Activated B cell treated with CpG ODN at 0.5 μM for 24 hours (primary cell): ENCODE data around the gene MORC2. TPM values are rescaled to one million over a fixed set of nuclear protein-coding genes. Genes with fewer than 3 reads are reported as not detected.

Experiments used
- ATAC-seq: fragments of 200-7000 bp; cut with Tn5 transposase; one replicate; pipeline ENCODE4 v1.10.0; 2021; ENCODE audit warnings: low read depth, mild to moderate bottlenecking, moderate library complexity
- CTCF ChIA-PET: fragments of 350-600 bp; sonication (Branson Sonifier 250); formaldehyde crosslinking; loops from one replicate; lab custom pipeline; 2021; ENCODE audit warnings: antibody characterized with exemption; lab: Charles Lee
- POLR2A ChIA-PET: fragments of 350-600 bp; sonication (Branson Sonifier 250); formaldehyde crosslinking; loops from one replicate; lab custom pipeline; 2021; ENCODE audit warnings: antibody characterized with exemption; lab: Charles Lee
- DNase-seq: peaks from one replicate; pipeline ENCODE4 v3.0.0; 2022
- H3K27ac Mint-ChIP-seq: one replicate; pipeline ENCODE4 v1.8.0; 2020; ENCODE audit warnings: mixed read lengths
- H3K27me3 Mint-ChIP-seq: one replicate; pipeline ENCODE4 v1.8.0; 2021; ENCODE audit warnings: mixed read lengths
- H3K36me3 Mint-ChIP-seq: one replicate; pipeline ENCODE4 v1.8.0; 2021; ENCODE audit warnings: low read depth, mixed read lengths
- H3K4me1 Mint-ChIP-seq: one replicate; pipeline ENCODE4 v1.8.0; 2021; ENCODE audit warnings: mixed read lengths
- H3K4me3 Mint-ChIP-seq: one replicate; pipeline ENCODE4 v1.8.0; 2020; ENCODE audit warnings: mild to moderate bottlenecking, mixed read lengths
- H3K9me3 Mint-ChIP-seq: one replicate; pipeline ENCODE4 v1.8.0; 2020; ENCODE audit warnings: mixed read lengths
- intact Hi-C: fragments of 100-400 bp; cut with micrococcal nuclease; formaldehyde crosslinking; loops from one replicate; pipeline ENCODE4 v1.15.1; 2024
- total RNA-seq: library from RNA; stranded (reverse); gene quantifications from 2 replicates; pipeline ENCODE4 v1.2.3, GENCODE V29; 2022
- TF ChIP-seq, protein P1 (sequence below): fragments of 200-600 bp; IDR thresholded peaks from one replicate; pipeline ENCODE4 v1.8.0; 2022; ENCODE audit warnings: antibody characterized with exemption, mild to moderate bottlenecking

MORC2 gene
- total RNA-seq, 1 donor from 2014 or later = 23.8 TPM

DNA sequence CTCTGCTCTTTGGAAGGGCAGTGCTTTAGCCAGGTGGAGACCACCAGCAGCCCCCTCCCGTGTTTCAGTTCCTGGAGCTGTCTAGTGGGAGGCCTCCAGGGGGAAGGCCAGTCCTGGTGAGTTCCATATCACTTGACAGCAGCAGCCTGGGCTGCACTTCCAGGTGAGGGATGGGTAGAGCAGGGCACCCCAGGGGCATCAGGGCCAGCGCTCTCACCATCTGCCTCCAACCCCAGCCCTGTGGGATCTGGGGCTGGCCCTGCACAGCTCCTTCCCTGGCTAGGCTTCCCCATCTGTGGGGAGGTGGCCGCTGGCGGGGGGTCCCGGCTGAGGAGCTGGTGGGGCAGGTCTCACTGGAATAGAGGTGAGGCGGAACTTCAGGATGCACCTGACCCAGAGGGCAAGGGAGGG is 60.5 kb downstream of the MORC2 start:
- TF ChIP-seq, protein P1, sequence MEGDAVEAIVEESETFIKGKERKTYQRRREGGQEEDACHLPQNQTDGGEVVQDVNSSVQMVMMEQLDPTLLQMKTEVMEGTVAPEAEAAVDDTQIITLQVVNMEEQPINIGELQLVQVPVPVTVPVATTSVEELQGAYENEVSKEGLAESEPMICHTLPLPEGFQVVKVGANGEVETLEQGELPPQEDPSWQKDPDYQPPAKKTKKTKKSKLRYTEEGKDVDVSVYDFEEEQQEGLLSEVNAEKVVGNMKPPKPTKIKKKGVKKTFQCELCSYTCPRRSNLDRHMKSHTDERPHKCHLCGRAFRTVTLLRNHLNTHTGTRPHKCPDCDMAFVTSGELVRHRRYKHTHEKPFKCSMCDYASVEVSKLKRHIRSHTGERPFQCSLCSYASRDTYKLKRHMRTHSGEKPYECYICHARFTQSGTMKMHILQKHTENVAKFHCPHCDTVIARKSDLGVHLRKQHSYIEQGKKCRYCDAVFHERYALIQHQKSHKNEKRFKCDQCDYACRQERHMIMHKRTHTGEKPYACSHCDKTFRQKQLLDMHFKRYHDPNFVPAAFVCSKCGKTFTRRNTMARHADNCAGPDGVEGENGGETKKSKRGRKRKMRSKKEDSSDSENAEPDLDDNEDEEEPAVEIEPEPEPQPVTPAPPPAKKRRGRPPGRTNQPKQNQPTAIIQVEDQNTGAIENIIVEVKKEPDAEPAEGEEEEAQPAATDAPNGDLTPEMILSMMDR = no peak
- Mint-ChIP-seq H3K27ac (no peak overlapping the region), H3K27me3 (no peaks in the 10 kb centered on the region), H3K36me3 (peaks cover 10% of the 10 kb centered on the region), H3K4me3 (no peak overlapping the region), H3K9me3 (no peaks in the 10 kb centered on the region), H3K4me1 (peaks cover 3% of the 10 kb centered on the region)
- intact Hi-C loops = no loop called here
- CTCF ChIA-PET = no interaction called here
- ATAC-seq (no peak), DNase-seq (no peak)
- POLR2A ChIA-PET = no interaction called here

DNA sequence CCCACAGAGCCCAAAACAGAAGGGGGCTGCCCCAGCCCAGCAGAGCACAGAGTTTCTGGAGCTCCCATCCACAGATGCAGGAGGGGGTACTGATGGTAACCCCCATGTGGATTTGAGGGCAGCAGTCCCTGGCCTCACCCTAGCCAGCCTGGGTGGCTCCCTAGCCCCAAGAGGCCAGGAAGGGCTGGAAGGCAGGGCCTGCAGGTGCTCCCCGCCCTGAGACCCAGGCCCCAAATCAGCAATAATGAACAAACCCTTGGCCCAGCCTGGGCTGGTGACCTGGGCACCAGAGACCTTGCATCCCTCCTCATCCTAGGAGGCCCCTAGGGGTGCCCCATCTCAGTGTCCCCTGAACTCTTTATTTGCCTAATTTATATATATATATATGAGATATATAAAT is 61.6 kb downstream of the MORC2 start:
- TF ChIP-seq, protein P1 = no peak
- H3K4me3 Mint-ChIP-seq = no peak overlapping the region
- ATAC-seq (no peak), DNase-seq (no peak)
- ChIA-PET CTCF (no interaction called here), POLR2A (no interaction called here)
- peaks cover 10% of the 10 kb centered on the region for H3K4me1 Mint-ChIP-seq
- H3K9me3 Mint-ChIP-seq = no peaks in the 10 kb centered on the region
- peaks cover 10% of the 10 kb centered on the region for H3K36me3 Mint-ChIP-seq
- no peaks in the 10 kb centered on the region for H3K27me3 Mint-ChIP-seq
- no peak overlapping the region for H3K27ac Mint-ChIP-seq
- intact Hi-C loops = no loop called here

DNA sequence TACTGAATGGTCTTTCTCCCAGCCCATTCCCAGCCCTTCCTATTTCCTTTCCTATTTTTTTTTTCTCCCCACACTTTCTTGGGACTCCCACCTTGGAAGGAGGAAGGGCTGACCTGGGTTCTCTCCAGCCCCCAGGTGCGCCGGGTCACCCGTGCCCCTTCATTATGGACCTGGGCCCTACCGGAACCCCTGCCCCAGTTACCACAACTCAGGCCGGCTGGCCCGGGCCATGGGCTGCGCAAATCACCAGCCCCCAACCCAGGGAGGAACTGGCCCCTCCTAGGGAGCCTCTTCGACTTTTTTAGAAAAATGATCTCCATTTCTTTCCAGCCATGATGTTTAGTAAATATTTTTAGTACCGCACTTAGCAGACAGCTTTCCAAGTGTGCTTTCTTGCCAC is 62.2 kb downstream of the MORC2 start:
- no peak for ATAC-seq
- TF ChIP-seq, protein P1 = no peak
- Mint-ChIP-seq H3K4me1 (peaks cover 10% of the 10 kb centered on the region), H3K9me3 (no peaks in the 10 kb centered on the region), H3K27me3 (no peaks in the 10 kb centered on the region), H3K36me3 (peaks cover 13% of the 10 kb centered on the region), H3K27ac (no peak overlapping the region), H3K4me3 (no peak overlapping the region)
- intact Hi-C loops = no loop called here
- POLR2A ChIA-PET = no interaction called here
- DNase-seq = no peak
- CTCF ChIA-PET = no interaction called here

DNA sequence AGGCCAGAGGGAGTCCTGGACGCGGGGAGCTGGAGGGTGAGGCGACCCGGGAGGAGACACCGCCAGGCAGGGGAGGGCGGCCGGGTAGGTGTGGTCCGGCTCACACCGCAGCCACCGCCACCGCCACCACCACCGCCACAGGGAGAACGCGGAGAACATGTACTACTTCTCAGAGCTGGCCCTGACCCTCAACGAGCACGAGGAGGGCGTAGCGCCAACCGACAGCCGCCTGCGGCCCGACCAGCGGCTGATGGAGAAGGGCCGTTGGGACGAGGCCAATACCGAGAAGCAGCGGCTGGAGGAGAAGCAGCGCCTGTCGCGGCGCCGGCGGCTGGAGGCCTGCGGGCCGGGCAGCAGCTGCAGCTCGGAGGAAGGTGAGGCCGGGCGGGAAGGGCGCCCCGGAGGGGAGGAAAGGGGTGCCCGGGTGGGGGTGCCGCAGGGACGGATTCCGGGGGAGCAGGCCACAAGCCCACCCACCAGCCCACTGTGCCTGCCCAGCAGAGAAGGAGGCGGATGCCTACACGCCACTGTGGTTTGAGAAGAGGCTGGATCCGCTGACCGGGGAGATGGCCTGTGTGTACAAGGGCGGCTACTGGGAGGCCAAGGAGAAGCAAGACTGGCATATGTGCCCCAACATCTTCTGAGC is 62.8 kb downstream of the MORC2 start:
- Mint-ChIP-seq H3K4me3 (no peak overlapping the region), H3K27ac (no peak overlapping the region), H3K27me3 (no peaks in the 10 kb centered on the region), H3K9me3 (no peaks in the 10 kb centered on the region), H3K4me1 (peaks cover 10% of the 10 kb centered on the region), H3K36me3 (peaks cover 13% of the 10 kb centered on the region)
- CTCF ChIA-PET = interaction anchor here (0.8 kb wide), 1 partner anchor 14 kb away, joined by 6 read pairs; no protein-coding TSS in a partner anchor
- no peak for ATAC-seq
- no peak for DNase-seq
- intact Hi-C loops = no loop called here
- TF ChIP-seq, protein P1 = no peak
- POLR2A ChIA-PET = no interaction called here

DNA sequence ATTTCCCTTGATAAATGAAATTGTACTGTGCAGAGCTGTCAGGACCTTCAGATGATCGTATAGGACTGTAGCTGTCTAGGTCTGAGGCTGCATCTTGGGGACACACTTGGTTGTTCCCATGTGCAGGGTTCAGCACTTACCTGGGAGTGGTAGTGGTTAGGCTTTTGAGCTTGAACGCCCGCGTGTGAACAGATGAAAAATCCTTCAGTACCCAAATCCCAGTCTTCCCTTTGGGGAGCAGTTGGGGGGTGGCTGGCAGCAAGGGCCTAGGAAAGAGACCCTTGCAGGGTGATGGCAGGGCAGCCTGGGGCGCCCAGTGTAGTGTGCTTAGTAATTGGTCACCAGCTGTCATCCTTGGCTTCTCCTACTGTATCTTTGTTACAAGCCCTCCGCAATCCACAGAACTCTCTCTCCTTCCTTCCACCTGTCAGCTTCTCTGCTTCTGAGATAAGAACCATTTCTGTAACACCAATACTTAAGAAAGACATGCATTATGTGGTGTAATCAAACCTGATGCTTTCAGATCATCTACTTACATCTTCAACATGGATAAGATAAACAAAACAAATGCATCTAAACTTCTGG is 64.6 kb downstream of the MORC2 start:
- Mint-ChIP-seq H3K4me3 (no peak overlapping the region), H3K4me1 (peaks cover 10% of the 10 kb centered on the region), H3K27me3 (no peaks in the 10 kb centered on the region), H3K36me3 (peaks cover 5% of the 10 kb centered on the region), H3K27ac (no peak overlapping the region), H3K9me3 (peaks cover 2% of the 10 kb centered on the region)
- TF ChIP-seq, protein P1 = no peak
- ATAC-seq (no peak), DNase-seq (no peak)
- ChIA-PET POLR2A (no interaction called here), CTCF (no interaction called here)
- intact Hi-C loops = no loop called here
